ENCODE data around the gene STK16. TPM values are rescaled to one million over a fixed set of nuclear protein-coding genes. Genes with fewer than 3 reads are reported as not detected.

The STK16 gene
- total and polyA plus RNA-seq, 12 donors, result 12.9 to 26.7 (median 19.7) TPM

DNA sequence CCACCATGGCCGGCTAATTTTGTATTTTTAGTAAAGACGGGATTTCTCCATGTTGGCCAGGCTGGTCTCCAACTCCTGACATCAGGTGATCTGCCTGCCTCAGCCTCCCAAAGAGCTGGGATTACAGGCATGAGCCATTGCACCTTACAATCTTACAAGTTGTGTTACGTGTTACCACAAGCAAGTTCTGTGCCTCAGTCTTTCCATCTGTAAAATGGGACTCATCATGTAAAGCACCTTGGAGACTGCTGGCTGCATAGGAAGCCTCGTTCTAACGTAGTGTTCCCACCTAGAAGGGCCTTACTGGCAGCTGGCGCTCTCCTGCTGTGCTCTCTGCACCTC is 43.9 kb downstream of the STK16 start:
- Histone ChIP-seq H3K27me3 (no peaks in the 10 kb centered on the region), H3K4me1 (peaks cover 0 to 31% (median 4%) of the 10 kb centered on the region in 9 donors), H3K36me3 (peaks cover 0 to 27% (median 16%) of the 10 kb centered on the region in 9 donors), H3K9me3 (no peaks in the 10 kb centered on the region), H3K27ac (peak overlapping the region in 8 of 10 donors; percentile 18 to 71 (median 49)), H3K4me3 (no peak overlapping the region)
- ATAC-seq, result no peak
- intact Hi-C loops (cut with DNase I), result no loop called here
- DNase-seq, result no peak
- TF ChIP-seq, protein P1, sequence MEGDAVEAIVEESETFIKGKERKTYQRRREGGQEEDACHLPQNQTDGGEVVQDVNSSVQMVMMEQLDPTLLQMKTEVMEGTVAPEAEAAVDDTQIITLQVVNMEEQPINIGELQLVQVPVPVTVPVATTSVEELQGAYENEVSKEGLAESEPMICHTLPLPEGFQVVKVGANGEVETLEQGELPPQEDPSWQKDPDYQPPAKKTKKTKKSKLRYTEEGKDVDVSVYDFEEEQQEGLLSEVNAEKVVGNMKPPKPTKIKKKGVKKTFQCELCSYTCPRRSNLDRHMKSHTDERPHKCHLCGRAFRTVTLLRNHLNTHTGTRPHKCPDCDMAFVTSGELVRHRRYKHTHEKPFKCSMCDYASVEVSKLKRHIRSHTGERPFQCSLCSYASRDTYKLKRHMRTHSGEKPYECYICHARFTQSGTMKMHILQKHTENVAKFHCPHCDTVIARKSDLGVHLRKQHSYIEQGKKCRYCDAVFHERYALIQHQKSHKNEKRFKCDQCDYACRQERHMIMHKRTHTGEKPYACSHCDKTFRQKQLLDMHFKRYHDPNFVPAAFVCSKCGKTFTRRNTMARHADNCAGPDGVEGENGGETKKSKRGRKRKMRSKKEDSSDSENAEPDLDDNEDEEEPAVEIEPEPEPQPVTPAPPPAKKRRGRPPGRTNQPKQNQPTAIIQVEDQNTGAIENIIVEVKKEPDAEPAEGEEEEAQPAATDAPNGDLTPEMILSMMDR (IDR thresholded peaks at IDR 0.05), result no peak
- WGBS, 2 donors, result 66 to 71% methylated on average over 6 of the region's 6 CpGs

DNA sequence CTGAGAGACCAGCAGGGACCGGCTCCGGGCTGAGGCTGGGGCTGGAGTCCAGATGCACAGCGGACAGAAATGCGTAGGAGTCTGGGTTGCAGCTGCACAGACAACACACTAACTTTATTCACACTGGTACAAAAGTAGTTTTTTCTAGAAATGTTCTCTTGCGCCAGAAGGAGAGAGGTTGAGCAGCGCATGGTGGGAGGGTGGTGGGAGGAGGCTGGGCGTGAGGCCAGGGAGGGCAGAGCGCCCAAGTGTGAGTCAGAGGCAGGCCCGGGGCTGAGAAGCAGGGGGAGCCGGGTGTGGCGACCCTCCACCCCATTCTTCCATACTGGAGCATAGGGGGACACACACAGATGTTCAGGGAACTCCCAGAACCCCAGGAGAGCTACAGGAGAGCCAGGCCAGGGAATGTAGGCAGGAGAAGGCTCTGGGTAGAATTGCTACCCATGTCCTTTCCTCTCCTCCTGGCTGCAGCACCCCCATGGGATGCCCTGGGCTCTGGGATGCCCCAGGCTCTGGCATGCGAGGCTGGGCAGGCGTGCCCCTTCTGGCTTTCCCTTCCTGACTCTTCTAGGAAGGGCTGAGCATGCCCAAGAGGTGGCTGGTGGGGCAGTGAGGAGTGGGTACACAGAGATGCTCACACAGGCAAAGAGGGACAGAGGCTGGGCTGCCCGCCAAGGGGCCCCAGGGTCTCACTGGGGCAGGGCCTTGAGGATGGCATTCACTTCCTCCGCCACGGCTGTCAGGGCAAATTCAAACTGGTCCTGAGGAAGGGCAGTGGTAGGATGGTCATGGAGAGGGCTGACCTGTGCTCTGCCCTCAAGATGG is 44.5 kb downstream of the STK16 start:
- ATAC-seq (peak; percentile 51 to 78 (median 70)), DNase-seq (peak; percentile 62 to 76)
- no peaks in the 10 kb centered on the region for H3K9me3 ChIP-seq
- H3K36me3 ChIP-seq, result peaks cover 0 to 22% (median 11%) of the 10 kb centered on the region in 9 donors
- H3K27ac ChIP-seq, result peak overlapping the region in 8 of 10 donors; percentile 18 to 76 (median 59)
- H3K27me3 ChIP-seq, result no peaks in the 10 kb centered on the region
- peaks cover 0 to 32% (median 8%) of the 10 kb centered on the region in 9 donors for H3K4me1 ChIP-seq
- TF ChIP-seq, protein P1 (IDR thresholded peaks at IDR 0.05), result no peak
- H3K4me3 ChIP-seq, result no peak overlapping the region
- WGBS, 2 donors, result 43 to 45% methylated on average over 16 of the region's 16 CpGs
- intact Hi-C loops (cut with DNase I), result loop anchor here in 6 of 10 donors (5.0 to 10.0 kb wide), 3 partner anchors 65 to 235 kb away; partner anchors contain the start of genes CNPPD1 (in 3 of the 6), RETREG2 (in 3 of the 6), ANKZF1 (in 1 of the 6) and ATG9A (in 1 of the 6)

- H3K9me3 ChIP-seq, result no peaks in the 10 kb centered on the region
- 87 to 88% methylated on average over 16 of the region's 16 CpGs for WGBS, 2 donors
- DNase-seq (no peak), ATAC-seq (no peak)
- peaks cover 3 to 30% (median 12%) of the 10 kb centered on the region in 9 donors for H3K4me1 ChIP-seq
- H3K4me3 ChIP-seq, result no peak overlapping the region
- intact Hi-C loops (cut with DNase I), result loop anchor here in 6 of 10 donors (5.0 to 10.0 kb wide), 3 partner anchors 66 to 236 kb away; partner anchors contain the start of genes CNPPD1 (in 3 of the 6), RETREG2 (in 3 of the 6), ANKZF1 (in 1 of the 6) and ATG9A (in 1 of the 6)
- peaks cover 0 to 13% (median 2%) of the 10 kb centered on the region in 9 donors for H3K36me3 ChIP-seq
- TF ChIP-seq, protein P1 (IDR thresholded peaks at IDR 0.05), result no peak
- peak overlapping the region in 5 of 10 donors; percentile 7 to 76 (median 55) for H3K27ac ChIP-seq
- peaks cover 0 to 4% (median 0%) of the 10 kb centered on the region in 7 donors for H3K27me3 ChIP-seq
These were observed 45.3 kb downstream of the STK16 start for GRCh38 chr2:219290381-219291171.

DNA sequence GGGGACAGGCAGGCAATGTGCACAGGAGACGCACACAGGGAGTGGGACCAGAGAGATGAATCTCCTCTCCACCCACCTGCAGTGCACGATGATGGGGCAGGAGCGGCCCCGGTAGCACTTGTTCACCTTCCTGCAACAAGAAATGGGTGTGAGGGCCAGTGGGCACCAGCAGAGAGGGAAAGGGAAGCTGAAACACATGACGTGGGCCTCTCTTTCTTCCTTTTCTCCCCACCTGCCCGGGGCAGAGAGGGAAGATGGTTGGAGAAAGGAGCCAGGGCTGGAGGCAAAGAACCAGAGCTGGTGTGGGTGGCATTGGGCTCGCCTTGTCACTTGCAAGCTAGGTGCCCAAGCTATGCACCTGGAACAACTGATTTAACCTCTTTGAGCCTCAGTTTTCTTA is 46.1 kb downstream of the STK16 start:
- ATAC-seq (no peak), DNase-seq (no peak)
- Histone ChIP-seq H3K4me3 (no peak overlapping the region), H3K36me3 (peaks cover 0 to 5% (median 0%) of the 10 kb centered on the region in 9 donors), H3K27me3 (peaks cover 0 to 4% (median 0%) of the 10 kb centered on the region in 7 donors), H3K9me3 (no peaks in the 10 kb centered on the region), H3K4me1 (peaks cover 3 to 27% (median 12%) of the 10 kb centered on the region in 9 donors), H3K27ac (no peak overlapping the region)
- 78 to 81% methylated on average over 7 of the region's 7 CpGs for WGBS, 2 donors
- intact Hi-C loops (cut with DNase I), result loop anchor here in 6 of 10 donors (5.0 to 10.0 kb wide), 3 partner anchors 67 to 237 kb away; partner anchors contain the start of genes CNPPD1 (in 3 of the 6), RETREG2 (in 3 of the 6), ANKZF1 (in 1 of the 6) and ATG9A (in 1 of the 6)
- TF ChIP-seq, protein P1 (IDR thresholded peaks at IDR 0.05), result no peak

Measured in heart right ventricle (tissue), 16 donors.